ENCODE results near the gene DIS3.

GRCh38 chr13:72740015-72740414 is 41.7 kb downstream of the DIS3 start:
- no peak for TF ChIP-seq POLR2A (IDR thresholded peaks at IDR 0.05)
- TF ChIP-seq CTCF (IDR thresholded peaks at IDR 0.05) = no peak
- no peak for TF ChIP-seq EP300 (IDR thresholded peaks at IDR 0.05)
- no peak for TF ChIP-seq POLR2AphosphoS5 (IDR thresholded peaks at IDR 0.05)
